Ishikawa (cell line): ENCODE results near the gene ARL13A.

Experiments
- CREB1 ChIP-seq: IDR thresholded peaks from 2 replicates; pipeline ENCODE4 v1.6.1; 2012; ENCODE audit warnings: low read depth
- EP300 ChIP-seq: IDR thresholded peaks from 2 replicates; pipeline ENCODE4 v1.6.1; 2012; ENCODE audit warnings: borderline replicate concordance
- RAD21 ChIP-seq: IDR thresholded peaks from 2 replicates; pipeline ENCODE4 v1.6.1; 2012; ENCODE audit warnings: low read depth
- TAF1 ChIP-seq: IDR thresholded peaks from 2 replicates; pipeline ENCODE4 v1.6.1; 2012; ENCODE audit warnings: low read depth, mild to moderate bottlenecking
- TEAD4 ChIP-seq: IDR thresholded peaks from 2 replicates; pipeline ENCODE4 v1.6.1; 2012
- YY1 ChIP-seq: IDR thresholded peaks from 2 replicates; pipeline ENCODE4 v1.6.1; 2012; ENCODE audit warnings: low read depth

- TF ChIP-seq RAD21 = no peak
- no peak for TF ChIP-seq TEAD4
- TF ChIP-seq EP300 = no peak
- TF ChIP-seq TAF1 = no peak
- TF ChIP-seq CREB1 = no peak
- TF ChIP-seq YY1 = no peak
Observed at GRCh38 chrX:100931925-100932285, 37.6 kb upstream of the ARL13A start.
